Measurements from ENCODE around the gene SGSM2.

The SGSM2 gene

GRCh38 chr17:2391597-2392251, 54.4 kb downstream of the SGSM2 start:
- no peak for TF ChIP-seq CTCF (conservative IDR thresholded peaks at IDR 0.05; ENCODE audit: low read length)
- DNase-seq (ENCODE audit: low read depth) = no peak
- H3K4me3 ChIP-seq (ENCODE audit: low read length) = peak overlapping the region; percentile 51

- peak; percentile 92 for DNase-seq (ENCODE audit: low read depth)
- H3K4me3 ChIP-seq (ENCODE audit: low read length) = peak overlapping the region; percentile 69
- no peak for TF ChIP-seq CTCF (conservative IDR thresholded peaks at IDR 0.05; ENCODE audit: low read length)
These were observed 55.2 kb downstream of the SGSM2 start for GRCh38 chr17:2392252-2393173.

DNA sequence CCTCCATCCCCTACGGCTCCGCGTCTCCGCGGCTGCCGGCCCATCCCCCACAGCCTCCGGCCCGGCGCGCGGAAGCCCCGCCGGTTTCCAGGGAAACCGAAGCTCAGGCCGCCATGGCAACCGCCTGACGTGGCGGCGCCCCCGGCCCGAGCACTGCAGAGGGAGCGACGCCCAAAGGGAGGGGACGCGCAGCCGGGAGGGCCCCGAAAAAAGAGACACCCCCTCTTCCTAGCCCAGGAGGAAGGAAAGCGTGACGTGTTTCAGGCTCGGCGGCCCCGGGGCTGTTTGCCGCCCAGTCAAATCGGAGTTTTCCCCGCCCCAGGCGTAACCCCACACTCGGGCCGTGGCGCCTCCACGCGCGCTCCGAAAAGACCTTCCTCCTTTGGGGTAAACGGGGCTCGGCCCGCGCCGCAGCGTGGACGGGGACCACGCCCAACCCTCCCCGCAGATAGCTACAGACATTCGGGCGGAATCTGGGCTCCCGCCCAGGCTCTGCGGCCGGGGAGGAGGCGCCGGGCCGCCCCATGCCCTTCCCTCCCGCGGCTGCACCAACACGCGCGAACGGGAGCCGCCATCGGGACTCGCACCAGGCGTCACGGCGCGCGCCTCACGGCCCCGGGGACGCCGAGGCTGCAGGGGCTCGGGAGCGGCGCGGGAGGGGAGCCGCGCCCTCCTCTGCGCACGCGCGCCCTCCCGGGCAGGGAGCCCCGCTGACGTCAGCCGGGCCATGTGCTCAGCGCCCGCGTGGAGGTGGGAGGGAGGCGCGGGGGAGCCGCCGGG, 56.1 kb downstream of the SGSM2 start:
- TF ChIP-seq CTCF (conservative IDR thresholded peaks at IDR 0.05; ENCODE audit: low read length) = no peak
- H3K4me3 ChIP-seq (ENCODE audit: low read length) = peak overlapping the region; percentile 69
- DNase-seq (ENCODE audit: low read depth) = peak; percentile 75

DNA sequence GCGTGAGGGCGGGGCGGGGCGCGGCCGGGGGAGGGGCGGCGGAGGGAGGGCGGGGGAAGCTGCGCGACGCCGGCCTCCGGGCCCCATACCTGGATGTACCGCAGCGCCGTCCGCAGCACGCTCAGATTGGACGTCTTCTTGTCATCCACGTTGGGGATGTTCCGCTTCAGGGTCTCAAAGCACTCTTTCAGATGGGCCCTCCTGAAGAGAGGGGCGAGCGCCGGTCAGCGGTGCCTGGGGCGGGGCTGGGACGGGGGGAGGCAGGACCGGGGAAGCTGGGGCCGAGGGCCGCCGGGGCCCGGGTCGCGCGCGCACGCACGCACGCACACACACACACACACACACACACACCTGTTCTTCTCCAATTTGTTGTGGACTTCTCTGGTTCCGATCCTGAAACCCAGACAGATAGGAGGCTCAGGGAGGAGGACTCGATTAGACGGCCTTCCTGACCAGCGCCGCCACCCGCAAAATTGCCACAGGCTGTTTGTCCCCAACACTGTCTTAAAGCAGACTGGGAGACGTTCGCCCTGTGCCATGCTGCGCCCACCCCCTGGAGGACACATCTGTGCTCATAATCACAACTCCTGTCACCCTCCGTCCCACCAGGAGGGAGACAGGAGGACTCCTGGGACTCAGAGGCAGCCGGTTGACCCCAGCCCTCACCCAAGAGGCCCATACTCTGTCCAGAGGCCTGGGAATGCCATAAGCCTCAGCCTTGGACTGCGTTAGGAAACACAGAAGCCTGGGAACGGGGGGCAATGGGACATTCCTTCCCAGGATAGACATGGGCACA, 56.9 kb downstream of the SGSM2 start:
- DNase-seq (ENCODE audit: low read depth) = no peak
- H3K4me3 ChIP-seq (ENCODE audit: low read length) = peak overlapping the region; percentile 52
- TF ChIP-seq CTCF (conservative IDR thresholded peaks at IDR 0.05; ENCODE audit: low read length) = no peak

DNA sequence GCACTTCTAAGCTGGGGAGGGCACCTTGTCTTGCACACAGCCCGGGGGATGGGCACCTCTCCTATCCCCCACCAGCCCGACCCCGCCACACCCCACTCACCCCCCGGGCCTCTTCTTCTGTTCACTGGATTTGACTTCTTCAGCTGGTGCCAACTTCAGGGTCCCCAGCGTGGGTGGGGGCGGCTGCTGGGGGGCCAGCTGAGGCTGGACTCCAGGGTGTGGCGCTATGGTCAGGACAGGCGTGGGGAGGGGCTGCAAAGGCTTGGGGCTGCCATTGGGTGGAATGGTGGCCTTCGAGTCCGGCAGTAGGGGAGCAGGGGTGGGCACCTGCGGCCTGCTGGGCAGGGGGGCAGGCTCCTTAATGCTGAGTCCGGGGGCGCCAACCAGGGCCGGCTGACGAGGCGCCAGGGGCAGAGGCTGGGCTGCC, 57.5 kb downstream of the SGSM2 start:
- no peak for TF ChIP-seq CTCF (conservative IDR thresholded peaks at IDR 0.05; ENCODE audit: low read length)
- H3K4me3 ChIP-seq (ENCODE audit: low read length) = no peak overlapping the region
- no peak for DNase-seq (ENCODE audit: low read depth)

All from AG10803 (cell line).